A673 (cell line): Measurements from ENCODE around the gene C19orf38. TPM values are rescaled to one million over a fixed set of nuclear protein-coding genes. Genes with fewer than 3 reads are reported as not detected.
A peak's percentile ranks its signal among the peaks of the same experiment; 100 is the strongest.

Experiments used
- BruUV-seq: library from RNA; stranded (reverse); fragments of 400-500 nt; replicated peaks from 2 replicates; lab custom pipeline; 2021; lab: Mats Ljungman, UMichigan
- CTCF ChIA-PET: fragments of 300-600 bp; sonication (Branson Sonifier 250); formaldehyde crosslinking; loops from one replicate; lab custom pipeline; 2022; ENCODE audit warnings: antibody characterized with exemption; lab: Charles Lee
- POLR2A ChIA-PET: fragments of 300-600 bp; sonication (Branson Sonifier 250); formaldehyde crosslinking; loops from one replicate; lab custom pipeline; 2022; ENCODE audit warnings: antibody characterized with exemption; ENCODE audit not compliant: low non-redundant PET; lab: Charles Lee
- DNase-seq: peaks from one replicate; pipeline ENCODE4 v3.0.0-alpha.2; 2015; ENCODE audit warnings: low spot score
- H3K27ac ChIP-seq: fragments of 200-600 bp; sonication (generic); 2 replicates; pipeline ENCODE4 v1.5.1; 2016; ENCODE audit warnings: mixed run types, low read depth, mild to moderate bottlenecking, mixed read lengths, antibody characterized with exemption, low read length; ENCODE audit not compliant: poor library complexity, severe bottlenecking
- H3K27me3 ChIP-seq: fragments of 200-600 bp; sonication (generic); replicated peaks from 2 replicates; pipeline ENCODE4 v1.6.1; 2017; ENCODE audit warnings: mixed run types, low read depth, mild to moderate bottlenecking, mixed read lengths, antibody characterized with exemption, low read length; ENCODE audit not compliant: insufficient read depth, poor library complexity
- H3K36me3 ChIP-seq: fragments of 200-600 bp; sonication (generic); 2 replicates; pipeline ENCODE4 v1.6.1; 2016; ENCODE audit warnings: mixed run types, mild to moderate bottlenecking, mixed read lengths, antibody characterized with exemption, low read length; ENCODE audit not compliant: insufficient read depth, poor library complexity, severe bottlenecking
- H3K4me1 ChIP-seq: fragments of 200-600 bp; sonication (generic); 2 replicates; pipeline ENCODE4 v1.6.1; 2017; ENCODE audit warnings: mixed run types, mild to moderate bottlenecking, mixed read lengths, antibody characterized with exemption, low read length; ENCODE audit not compliant: insufficient read depth, poor library complexity, severe bottlenecking
- H3K4me3 ChIP-seq: fragments of 200-600 bp; sonication (generic); 2 replicates; pipeline ENCODE4 v1.5.1; 2016; ENCODE audit warnings: low read depth, mixed run types, mild to moderate bottlenecking, mixed read lengths, low read length; ENCODE audit not compliant: poor library complexity, severe bottlenecking
- H3K9me3 ChIP-seq: fragments of 200-600 bp; sonication (generic); 2 replicates; pipeline ENCODE4 v1.6.1; 2016; ENCODE audit warnings: mixed run types, low read depth, mild to moderate bottlenecking, mixed read lengths, antibody characterized with exemption, low read length; ENCODE audit not compliant: poor library complexity, severe bottlenecking
- CTCF ChIP-seq: fragments of 300-800, 200-600 bp; sonication (generic); conservative IDR thresholded peaks from 2 replicates; pipeline ENCODE4 v1.5.1; 2017; ENCODE audit warnings: low read depth, mild to moderate bottlenecking, antibody characterized with exemption, low read length, moderate library complexity, mixed read lengths
- EZH2 ChIP-seq: fragments of 200-600 bp; sonication (generic); IDR thresholded peaks from 2 replicates; pipeline ENCODE4 v1.6.1; 2017; ENCODE audit warnings: borderline replicate concordance, low read depth, mild to moderate bottlenecking, mixed read lengths, antibody characterized with exemption, low read length; ENCODE audit not compliant: poor library complexity, severe bottlenecking
- intact Hi-C: fragments of 100-400 bp; cut with micrococcal nuclease; formaldehyde crosslinking; loops from one replicate; pipeline ENCODE4 v1.10.0; 2022; ENCODE audit not compliant: unreplicated experiment
- total RNA-seq: library from RNA; stranded (reverse); gene quantifications from 2 replicates; pipeline ENCODE4 v1.2.3, GENCODE V29; 2021

The C19orf38 gene
- total RNA-seq, 1 experiment from 2014 or later = not detected

GRCh38 chr19:10812196-10812595 is 36.0 kb upstream of the C19orf38 start:
- intact Hi-C loops = no loop called here
- Histone ChIP-seq H3K27me3 (no peaks in the 10 kb centered on the region), H3K4me3 (no peak overlapping the region), H3K27ac (no peak overlapping the region), H3K4me1 (peaks cover 8% of the 10 kb centered on the region), H3K36me3 (no peaks in the 10 kb centered on the region), H3K9me3 (no peaks in the 10 kb centered on the region)
- BruUV-seq = no TSS peak
- TF ChIP-seq EZH2 (no peak), CTCF (no peak)
- CTCF ChIA-PET = no interaction called here
- DNase-seq = no peak
- POLR2A ChIA-PET = no interaction called here

- Histone ChIP-seq H3K4me3 (no peak overlapping the region), H3K27me3 (no peaks in the 10 kb centered on the region), H3K9me3 (no peaks in the 10 kb centered on the region), H3K27ac (peak overlapping the region; percentile 60), H3K36me3 (no peaks in the 10 kb centered on the region), H3K4me1 (peaks cover 8% of the 10 kb centered on the region)
- CTCF ChIA-PET = no interaction called here
- DNase-seq = peak; percentile 67
- no TSS peak for BruUV-seq
- POLR2A ChIA-PET = no interaction called here
- no peak for TF ChIP-seq CTCF
- intact Hi-C loops = no loop called here
Observed at GRCh38 chr19:10812902-10813404, 35.3 kb upstream of the C19orf38 start.

GRCh38 chr19:10815007-10815536 is 33.1 kb upstream of the C19orf38 start:
- CTCF ChIA-PET = no interaction called here
- DNase-seq = no peak
- BruUV-seq = no TSS peak
- no peak overlapping the region for H3K4me3 ChIP-seq
- H3K4me1 ChIP-seq = peaks cover 8% of the 10 kb centered on the region
- no peaks in the 10 kb centered on the region for H3K9me3 ChIP-seq
- H3K36me3 ChIP-seq = peaks cover 3% of the 10 kb centered on the region
- POLR2A ChIA-PET = no interaction called here
- H3K27me3 ChIP-seq = no peaks in the 10 kb centered on the region
- H3K27ac ChIP-seq = no peak overlapping the region
- intact Hi-C loops = no loop called here
- no peak for TF ChIP-seq CTCF
- TF ChIP-seq EZH2 = no peak
